HepG2 (cell line): ENCODE results near the gene RAB6C.

Experiments
- ARNTL ChIP-seq: sonication (generic); formaldehyde crosslinking; IDR thresholded peaks from 2 replicates; pipeline ENCODE4 v1.4.0; 2020; ENCODE audit warnings: mild to moderate bottlenecking, missing genetic modification reagents
- ATF7-NPFF ChIP-seq: sonication (generic); formaldehyde crosslinking; IDR thresholded peaks from 2 replicates; pipeline ENCODE4 v1.8.1; 2023; ENCODE audit warnings: mild to moderate bottlenecking, low read depth, missing genetic modification reagents, moderate library complexity
- JUNB ChIP-seq: sonication (generic); formaldehyde crosslinking; IDR thresholded peaks from 2 replicates; pipeline ENCODE4 v1.8.0; 2022; ENCODE audit warnings: missing genetic modification reagents, mild to moderate bottlenecking, borderline replicate concordance
- RARG ChIP-seq: sonication (generic); formaldehyde crosslinking; IDR thresholded peaks from 2 replicates; pipeline ENCODE4 v1.4.0; 2020; ENCODE audit warnings: low read depth, mild to moderate bottlenecking, missing genetic modification reagents
- TF ChIP-seq, protein P1 (sequence below): sonication (generic); formaldehyde crosslinking; IDR thresholded peaks from 2 replicates; pipeline ENCODE4 v1.5.0; 2020; ENCODE audit warnings: mild to moderate bottlenecking, missing genetic modification reagents, moderate library complexity

GRCh38 chr2:130019402-130019801, 39.9 kb downstream of the RAB6C start:
- TF ChIP-seq, protein P1, sequence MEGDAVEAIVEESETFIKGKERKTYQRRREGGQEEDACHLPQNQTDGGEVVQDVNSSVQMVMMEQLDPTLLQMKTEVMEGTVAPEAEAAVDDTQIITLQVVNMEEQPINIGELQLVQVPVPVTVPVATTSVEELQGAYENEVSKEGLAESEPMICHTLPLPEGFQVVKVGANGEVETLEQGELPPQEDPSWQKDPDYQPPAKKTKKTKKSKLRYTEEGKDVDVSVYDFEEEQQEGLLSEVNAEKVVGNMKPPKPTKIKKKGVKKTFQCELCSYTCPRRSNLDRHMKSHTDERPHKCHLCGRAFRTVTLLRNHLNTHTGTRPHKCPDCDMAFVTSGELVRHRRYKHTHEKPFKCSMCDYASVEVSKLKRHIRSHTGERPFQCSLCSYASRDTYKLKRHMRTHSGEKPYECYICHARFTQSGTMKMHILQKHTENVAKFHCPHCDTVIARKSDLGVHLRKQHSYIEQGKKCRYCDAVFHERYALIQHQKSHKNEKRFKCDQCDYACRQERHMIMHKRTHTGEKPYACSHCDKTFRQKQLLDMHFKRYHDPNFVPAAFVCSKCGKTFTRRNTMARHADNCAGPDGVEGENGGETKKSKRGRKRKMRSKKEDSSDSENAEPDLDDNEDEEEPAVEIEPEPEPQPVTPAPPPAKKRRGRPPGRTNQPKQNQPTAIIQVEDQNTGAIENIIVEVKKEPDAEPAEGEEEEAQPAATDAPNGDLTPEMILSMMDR (CRISPR knock-in tag): no peak
- no peak for TF ChIP-seq RARG (CRISPR knock-in tag)
- TF ChIP-seq ARNTL (CRISPR knock-in tag): no peak
- TF ChIP-seq JUNB (CRISPR knock-in tag): no peak
- no peak for TF ChIP-seq ATF7-NPFF (CRISPR knock-in tag)
